ENCODE data around the gene AFDN. TPM values are rescaled to one million over a fixed set of nuclear protein-coding genes. Genes with fewer than 3 reads are reported as not detected.

AFDN gene
- total RNA-seq, 2 experiments from 2014 or later: 38.7 to 94.6 TPM

GRCh38 chr6:167846997-167847606 lies 20.4 kb downstream of the AFDN start:
- Mint-ChIP-seq H3K4me3 (no peak overlapping the region), H3K4me1 (peaks cover 3% of the 10 kb centered on the region), H3K27me3 (peaks cover 23% of the 10 kb centered on the region), H3K36me3 (no peaks in the 10 kb centered on the region), H3K27ac (no peak overlapping the region), H3K9me3 (ENCODE audit: low read depth) (no peaks in the 10 kb centered on the region)
- CTCF ChIA-PET: no interaction called here
- DNase-seq (no peak), ATAC-seq (no peak)

GRCh38 chr6:167847936-167848335 lies 21.2 kb downstream of the AFDN start:
- DNase-seq: no peak
- CTCF ChIA-PET: no interaction called here
- ATAC-seq: no peak
- H3K27ac Mint-ChIP-seq: no peak overlapping the region
- H3K4me3 Mint-ChIP-seq: no peak overlapping the region
- H3K27me3 Mint-ChIP-seq: peaks cover 23% of the 10 kb centered on the region
- no peaks in the 10 kb centered on the region for H3K9me3 Mint-ChIP-seq (ENCODE audit: low read depth)
- H3K4me1 Mint-ChIP-seq: peaks cover 3% of the 10 kb centered on the region
- no peaks in the 10 kb centered on the region for H3K36me3 Mint-ChIP-seq

DNA sequence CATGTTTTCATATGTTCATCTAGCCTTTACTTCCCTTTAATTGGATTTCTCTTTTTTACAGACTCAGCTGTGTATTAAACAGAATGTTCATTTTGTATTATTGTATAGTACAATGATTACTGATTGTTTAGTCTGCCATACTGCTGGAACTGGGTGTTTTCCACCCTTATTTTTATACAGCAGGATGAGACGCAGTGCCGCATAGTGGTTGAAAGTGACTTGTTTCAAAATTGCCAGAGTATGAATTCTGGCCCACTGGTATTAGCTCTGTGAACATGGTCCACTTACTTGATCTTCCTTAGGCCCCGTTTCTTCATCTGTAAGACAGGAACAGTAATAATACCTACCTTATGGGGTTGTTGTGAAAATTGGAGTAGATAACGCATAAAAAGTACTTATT lies 22.1 kb downstream of the AFDN start:
- peaks cover 22% of the 10 kb centered on the region for H3K27me3 Mint-ChIP-seq
- ATAC-seq: no peak
- DNase-seq: no peak
- no peaks in the 10 kb centered on the region for H3K9me3 Mint-ChIP-seq (ENCODE audit: low read depth)
- no peak overlapping the region for H3K27ac Mint-ChIP-seq
- CTCF ChIA-PET: no interaction called here
- no peak overlapping the region for H3K4me3 Mint-ChIP-seq
- H3K4me1 Mint-ChIP-seq: peaks cover 3% of the 10 kb centered on the region
- no peaks in the 10 kb centered on the region for H3K36me3 Mint-ChIP-seq

- H3K27me3 Mint-ChIP-seq: peaks cover 20% of the 10 kb centered on the region
- CTCF ChIA-PET: no interaction called here
Measured at GRCh38 chr6:167849846-167850459, 23.2 kb downstream of the AFDN start.

GRCh38 chr6:167850782-167851181 lies 24.1 kb downstream of the AFDN start:
- H3K4me3 Mint-ChIP-seq: no peak overlapping the region
- DNase-seq: no peak

More at GRCh38 chr6:167849846-167850459, 23.2 kb downstream of the AFDN start:
- no peaks in the 10 kb centered on the region for H3K36me3 Mint-ChIP-seq
- no peak overlapping the region for H3K4me3 Mint-ChIP-seq
- peaks cover 3% of the 10 kb centered on the region for H3K4me1 Mint-ChIP-seq
- DNase-seq (no peak), ATAC-seq (no peak)
- no peaks in the 10 kb centered on the region for H3K9me3 Mint-ChIP-seq (ENCODE audit: low read depth)
- H3K27ac Mint-ChIP-seq: no peak overlapping the region

GRCh38 chr6:167851370-167851952 lies 24.8 kb downstream of the AFDN start:
- H3K4me1 Mint-ChIP-seq: peaks cover 10% of the 10 kb centered on the region
- CTCF ChIA-PET: interaction anchor here (1.4 kb wide), 1 partner anchor 10 kb away, joined by 3 read pairs; no protein-coding TSS in a partner anchor
- no peaks in the 10 kb centered on the region for H3K36me3 Mint-ChIP-seq
- H3K27ac Mint-ChIP-seq: no peak overlapping the region
- ATAC-seq (no peak), DNase-seq (no peak)
- no peaks in the 10 kb centered on the region for H3K9me3 Mint-ChIP-seq (ENCODE audit: low read depth)
- peaks cover 15% of the 10 kb centered on the region for H3K27me3 Mint-ChIP-seq
- H3K4me3 Mint-ChIP-seq: no peak overlapping the region

More at GRCh38 chr6:167850782-167851181, 24.1 kb downstream of the AFDN start:
- Mint-ChIP-seq H3K9me3 (ENCODE audit: low read depth) (no peaks in the 10 kb centered on the region), H3K27me3 (peaks cover 18% of the 10 kb centered on the region), H3K4me1 (peaks cover 7% of the 10 kb centered on the region), H3K36me3 (no peaks in the 10 kb centered on the region), H3K27ac (no peak overlapping the region)
- no peak for ATAC-seq
- CTCF ChIA-PET: no interaction called here

- Mint-ChIP-seq H3K27ac (no peak overlapping the region), H3K27me3 (peaks cover 21% of the 10 kb centered on the region), H3K36me3 (no peaks in the 10 kb centered on the region), H3K9me3 (ENCODE audit: low read depth) (no peaks in the 10 kb centered on the region), H3K4me3 (no peak overlapping the region), H3K4me1 (peaks cover 16% of the 10 kb centered on the region)
- CTCF ChIA-PET: interaction anchor here (0.6 kb wide), 1 partner anchor 1329 kb away, joined by 4 read pairs; no protein-coding TSS in a partner anchor
- ATAC-seq (peak; percentile 20), DNase-seq (no peak)
Measured at GRCh38 chr6:167855825-167856425, 29.2 kb downstream of the AFDN start.

GRCh38 chr6:167856474-167856873 lies 29.8 kb downstream of the AFDN start:
- ATAC-seq (no peak), DNase-seq (no peak)
- Mint-ChIP-seq H3K27ac (no peak overlapping the region), H3K9me3 (ENCODE audit: low read depth) (no peaks in the 10 kb centered on the region), H3K4me1 (peaks cover 14% of the 10 kb centered on the region), H3K4me3 (no peak overlapping the region), H3K36me3 (no peaks in the 10 kb centered on the region), H3K27me3 (peaks cover 21% of the 10 kb centered on the region)
- CTCF ChIA-PET: interaction anchor here (0.6 kb wide), 1 partner anchor 1329 kb away, joined by 4 read pairs; no protein-coding TSS in a partner anchor

- CTCF ChIA-PET: no interaction called here
- no peak overlapping the region for H3K27ac Mint-ChIP-seq
- no peaks in the 10 kb centered on the region for H3K36me3 Mint-ChIP-seq
- H3K27me3 Mint-ChIP-seq: peaks cover 18% of the 10 kb centered on the region
- DNase-seq (no peak), ATAC-seq (no peak)
- H3K4me1 Mint-ChIP-seq: peaks cover 14% of the 10 kb centered on the region
- no peak overlapping the region for H3K4me3 Mint-ChIP-seq
- H3K9me3 Mint-ChIP-seq (ENCODE audit: low read depth): no peaks in the 10 kb centered on the region
Measured at GRCh38 chr6:167856999-167857660, 30.4 kb downstream of the AFDN start.

DNA sequence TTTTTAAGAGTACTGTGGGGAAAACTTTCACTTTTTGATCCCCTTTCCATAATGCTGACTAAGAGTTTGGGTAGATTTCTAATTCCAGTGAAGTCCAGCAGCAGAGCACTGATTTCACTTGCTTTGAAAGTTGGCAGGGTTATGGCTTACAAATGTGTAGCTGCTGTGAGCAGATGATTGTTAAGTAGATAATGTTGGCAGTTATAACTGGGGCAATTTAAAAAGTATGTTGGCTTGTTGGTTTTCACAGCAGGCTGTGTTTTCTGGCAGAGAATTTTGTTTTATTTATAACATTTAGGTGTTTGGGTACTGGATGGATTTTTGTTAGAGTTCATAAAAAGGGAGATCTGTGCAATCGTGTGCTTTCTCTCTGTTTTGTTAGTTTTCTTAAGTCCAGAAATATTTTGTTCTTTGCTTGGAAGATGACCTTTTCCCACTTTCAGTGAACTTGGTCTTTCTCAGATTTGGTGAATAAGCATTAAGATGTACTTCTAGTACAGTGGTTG lies 31.4 kb downstream of the AFDN start:
- Mint-ChIP-seq H3K36me3 (no peaks in the 10 kb centered on the region), H3K4me3 (no peak overlapping the region), H3K9me3 (ENCODE audit: low read depth) (no peaks in the 10 kb centered on the region), H3K27ac (no peak overlapping the region), H3K4me1 (peaks cover 14% of the 10 kb centered on the region), H3K27me3 (peaks cover 14% of the 10 kb centered on the region)
- DNase-seq (no peak), ATAC-seq (no peak)
- CTCF ChIA-PET: no interaction called here

DNA sequence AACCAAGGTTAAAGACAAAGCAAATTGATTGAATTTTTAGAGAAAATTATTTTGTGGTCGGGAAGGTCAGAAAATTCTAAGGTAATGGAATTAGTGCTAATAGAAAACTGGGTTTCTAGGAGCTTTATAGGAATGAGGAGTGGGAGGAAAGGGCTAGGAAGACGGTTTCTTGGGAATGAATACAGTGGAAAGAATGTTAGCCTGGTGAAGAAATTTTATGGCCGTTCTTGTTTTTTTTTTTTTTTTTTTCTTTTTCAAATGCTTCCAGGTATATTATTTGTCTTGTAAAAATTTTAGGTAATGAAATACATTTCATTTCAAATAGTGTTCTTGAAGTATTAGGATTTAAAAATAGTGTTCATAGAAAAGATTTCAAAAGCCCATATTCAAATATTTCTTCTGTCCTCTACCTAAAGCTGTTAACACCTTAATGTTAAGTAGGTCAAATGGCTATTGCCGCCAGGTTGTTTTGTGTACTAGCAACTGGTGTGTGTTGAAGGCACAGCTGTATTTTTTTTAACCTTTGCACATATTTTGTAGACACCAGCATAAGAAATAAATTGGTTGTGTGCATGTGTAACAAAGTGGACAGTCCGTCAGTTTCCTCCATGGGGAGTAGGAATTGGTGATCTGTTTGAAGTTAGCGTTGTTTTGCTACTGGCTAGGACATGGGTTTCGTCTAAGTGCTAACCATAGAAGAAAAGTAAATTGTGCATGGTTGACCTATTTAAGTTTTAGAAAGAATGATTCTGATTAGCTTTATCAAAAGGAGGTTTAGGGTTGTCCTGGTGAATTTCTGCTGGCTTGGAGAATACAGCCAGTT lies 32.3 kb downstream of the AFDN start:
- no peaks in the 10 kb centered on the region for H3K9me3 Mint-ChIP-seq (ENCODE audit: low read depth)
- H3K27ac Mint-ChIP-seq: no peak overlapping the region
- DNase-seq: no peak
- CTCF ChIA-PET: interaction anchor here (0.6 to 1.3 kb wide), 2 partner anchors 11 to 45 kb away, joined by 3 read pairs; no protein-coding TSS in a partner anchor
- no peak overlapping the region for H3K4me3 Mint-ChIP-seq
- no peak for ATAC-seq
- peaks cover 14% of the 10 kb centered on the region for H3K4me1 Mint-ChIP-seq
- no peaks in the 10 kb centered on the region for H3K36me3 Mint-ChIP-seq
- H3K27me3 Mint-ChIP-seq: peaks cover 14% of the 10 kb centered on the region

DNA sequence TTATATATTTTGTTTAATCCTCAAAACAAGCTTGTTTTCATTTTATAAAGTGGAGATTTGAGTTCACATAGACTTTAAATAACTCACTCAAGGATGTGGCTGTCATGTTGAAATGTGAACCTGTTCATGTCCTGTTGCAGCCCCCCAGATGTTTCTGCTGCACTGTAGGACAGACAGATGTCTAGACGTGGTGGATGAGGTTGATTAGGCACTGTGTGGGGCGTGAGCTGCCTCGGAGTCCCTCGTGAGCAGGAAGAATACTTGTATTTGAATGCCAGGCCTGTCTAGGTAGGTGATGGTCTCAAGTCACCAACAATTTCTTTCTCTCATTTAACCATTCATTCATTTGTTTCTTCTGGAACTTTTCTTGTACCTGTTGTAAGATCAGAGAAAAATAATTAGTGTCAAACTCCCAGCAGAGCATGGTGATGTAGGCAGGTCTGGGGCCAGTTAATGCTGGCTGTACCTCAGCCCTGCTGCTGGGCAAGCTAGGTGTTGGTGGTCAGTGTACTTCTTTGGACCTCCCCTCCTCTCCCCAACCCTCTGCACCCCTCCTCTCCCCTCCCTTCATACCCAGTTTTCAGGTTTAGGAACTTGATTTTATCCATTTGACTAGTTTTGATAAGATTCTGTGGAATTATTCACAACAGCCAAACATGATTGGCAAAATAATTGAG lies 34.0 kb downstream of the AFDN start:
- H3K9me3 Mint-ChIP-seq (ENCODE audit: low read depth): no peaks in the 10 kb centered on the region

More for the DNA sequence above, 34.0 kb downstream of the AFDN start:
- Mint-ChIP-seq H3K27me3 (peaks cover 14% of the 10 kb centered on the region), H3K4me3 (no peak overlapping the region), H3K4me1 (peaks cover 11% of the 10 kb centered on the region), H3K27ac (no peak overlapping the region), H3K36me3 (no peaks in the 10 kb centered on the region)
- ATAC-seq (no peak), DNase-seq (no peak)
- CTCF ChIA-PET: interaction anchor here (0.7 to 1.6 kb wide), 2 partner anchors 9 to 512 kb away, joined by 3 read pairs; no protein-coding TSS in a partner anchor

All from activated CD8-positive, alpha-beta memory T cell treated with anti-CD3 and anti-CD28 coated beads, Interleukin-2, amount 10 ng/mL, durations not matched to agents 7 days and 5 days (primary cell).